GM12878 (cell line): Measurements from ENCODE around the gene RAPGEF1. TPM values are rescaled to one million over a fixed set of nuclear protein-coding genes. Genes with fewer than 3 reads are reported as not detected.

ENCODE experiments used
- ATAC-seq: fragments of 200-7000 bp; cut with Tn5 transposase; 3 replicates; pipeline ENCODE4 v1.9.1; 2020; ENCODE audit warnings: mild to moderate bottlenecking, moderate library complexity
- BruUV-seq: library from RNA; stranded (reverse); fragments of 400-500 nt; replicated peaks from 2 replicates; lab custom pipeline; 2021; lab: Mats Ljungman, UMichigan
- CTCF ChIA-PET: fragments of 300-600 bp; sonication (Branson Sonifier 250); formaldehyde crosslinking; extraction: SDS; loops from one replicate; lab custom pipeline; 2021; ENCODE audit warnings: inconsistent platforms; lab: Yijun Ruan, JAX
- POLR2A ChIA-PET: fragments of 350-600 bp; formaldehyde crosslinking; extraction: SDS; loops from one replicate; lab custom pipeline; 2021; ENCODE audit warnings: inconsistent platforms; lab: Charles Lee
- RAD21 ChIA-PET: fragments of 300-600 bp; sonication (Branson Sonifier 250); formaldehyde crosslinking; loops from one replicate; lab custom pipeline; 2023; ENCODE audit warnings: antibody characterized with exemption; ENCODE audit not compliant: unreplicated experiment; lab: Charles Lee
- SMC1A ChIA-PET: fragments of 300-600 bp; sonication (Branson Sonifier 250); formaldehyde crosslinking; loops from one replicate; lab custom pipeline; 2023; ENCODE audit not compliant: unreplicated experiment, uncharacterized antibody; lab: Charles Lee
- DNase-seq: peaks from one replicate; pipeline ENCODE4 v3.0.0-alpha.2; 2011; ENCODE audit warnings: low read depth, low spot score
- FAIRE-seq: peaks from 3 replicates; lab custom pipeline; 2011; peaks lifted over from hg19 to GRCh38; lab: Jason Lieb, UNC
- H2AFZ ChIP-seq: 2 replicates; pipeline ENCODE4 v1.6.0; 2011; ENCODE audit warnings: low read depth, low read length, control low read depth; ENCODE audit not compliant: control insufficient read depth
- H3K27ac ChIP-seq: 2 replicates; pipeline ENCODE4 v1.5.1; 2011; ENCODE audit warnings: control low read depth; ENCODE audit not compliant: control insufficient read depth, insufficient read depth
- H3K27me3 ChIP-seq, 2 experiments: replicated peaks in 1 of 2; 2 replicates each; pipeline versions ENCODE4 v1.6.0 to v1.6.1; 2011; ENCODE audit warnings: low read length in 1 of 2; ENCODE audit not compliant: control insufficient read depth in 2 of 2, insufficient read depth in 2 of 2
- H3K36me3 ChIP-seq, 2 experiments: 2 replicates each; pipeline ENCODE4 v1.5.1; 2011; ENCODE audit warnings: low read length in 1 of 2; ENCODE audit not compliant: control insufficient read depth in 2 of 2, insufficient read depth in 2 of 2
- H3K4me1 ChIP-seq: 2 replicates; pipeline ENCODE4 v1.6.1; 2011; ENCODE audit warnings: mild to moderate bottlenecking, low read length, moderate library complexity, mixed read lengths; ENCODE audit not compliant: control insufficient read depth, insufficient read depth
- H3K4me2 ChIP-seq: 2 replicates; pipeline ENCODE4 v1.6.0; 2011; ENCODE audit warnings: control low read depth; ENCODE audit not compliant: control insufficient read depth, insufficient read depth
- H3K4me3 ChIP-seq: fragments of 200-600 bp; sonication (generic); 2 replicates; pipeline ENCODE4 v1.5.1; 2016
- H3K79me2 ChIP-seq: 2 replicates; pipeline ENCODE4 v1.6.0; 2011; ENCODE audit warnings: low read length; ENCODE audit not compliant: control insufficient read depth, insufficient read depth
- H3K9ac ChIP-seq: 2 replicates; pipeline ENCODE4 v1.8.0; 2011; ENCODE audit warnings: low read length, control low read depth, mixed read lengths; ENCODE audit not compliant: control insufficient read depth, insufficient read depth
- H3K9me3 ChIP-seq: replicated peaks from 3 replicates; pipeline ENCODE4 v1.5.1; 2011; ENCODE audit warnings: mild to moderate bottlenecking, low read length; ENCODE audit not compliant: control insufficient read depth, insufficient read depth
- H4K20me1 ChIP-seq: 2 replicates; pipeline ENCODE4 v1.6.0; 2011; ENCODE audit not compliant: control insufficient read depth, insufficient read depth
- CBFB ChIP-seq: IDR thresholded peaks from 2 replicates; pipeline ENCODE4 v1.6.1; 2016; ENCODE audit warnings: antibody characterized with exemption, low read depth
- EED ChIP-seq: sonication (generic); IDR thresholded peaks from 2 replicates; pipeline ENCODE4 v1.6.1; 2016; ENCODE audit warnings: antibody characterized with exemption, low read depth
- LARP7 ChIP-seq: fragments of 450-650 bp; IDR thresholded peaks from 2 replicates; pipeline ENCODE4 v1.6.1; 2017; ENCODE audit warnings: mild to moderate bottlenecking
- POLR2AphosphoS2 ChIP-seq: IDR thresholded peaks from 2 replicates; pipeline ENCODE4 v1.6.1; 2011; ENCODE audit warnings: low read depth, mild to moderate bottlenecking, low read length, improper control_type of control experiment, moderate library complexity
- RAD21 ChIP-seq: IDR thresholded peaks from 2 replicates; pipeline ENCODE4 v1.6.1; 2011; ENCODE audit warnings: mild to moderate bottlenecking, low read depth, low read length, moderate library complexity; ENCODE audit not compliant: insufficient read depth
- RB1 ChIP-seq: fragments of 450-650 bp; formaldehyde crosslinking; IDR thresholded peaks from 2 replicates; pipeline ENCODE4 v1.6.1; 2017; ENCODE audit warnings: mild to moderate bottlenecking, borderline replicate concordance
- SMC3 ChIP-seq: IDR thresholded peaks from 2 replicates; pipeline ENCODE4 v1.6.1; 2011; ENCODE audit warnings: low read length, improper control_type of control experiment, borderline replicate concordance
- TARDBP ChIP-seq: IDR thresholded peaks from 2 replicates; pipeline ENCODE4 v1.6.1; 2016; ENCODE audit warnings: borderline replicate concordance
- YY1 ChIP-seq: IDR thresholded peaks from 2 replicates; pipeline ENCODE4 v1.6.1; 2011; ENCODE audit warnings: low read depth, mild to moderate bottlenecking, low read length
- WGBS: methylation state at CpG from one replicate; pipeline ENCODE4 v1.1.6; 2016; ENCODE audit warnings: low lambda C conversion rate; ENCODE audit not compliant: insufficient replicate concordance, insufficient coverage; ENCODE audit errors: missing lambda C conversion rate; 5-methylcytosine and 5-hydroxymethylcytosine counted together
- in situ Hi-C: fragments of 300-500 bp; cut with MboI; formaldehyde crosslinking; loops from 9 replicates; pipeline ENCODE4 v1.14.3; 2018; ENCODE audit warnings: mixed read lengths
- intact Hi-C: fragments of 100-400 bp; cut with micrococcal nuclease; formaldehyde crosslinking; loops from one replicate; pipeline ENCODE4 v1.14.2; 2022; ENCODE audit not compliant: unreplicated experiment
- polyA plus RNA-seq, 11 experiments: library from polyadenylated mRNA; depleted of rRNA in 4 of 11; unstranded in 6 of 11; stranded (reverse) in 5 of 11; fragments of >200 nt; fragmentation: Nextera tagmentation in 4 of 11; fragmentation: Illumina TruSeq in 1 of 11; extraction: Ambion mirVana in 4 of 11; extraction: Trizol in 1 of 11; gene quantifications; 1 replicate in 1 of 11; 2 replicates in 10 of 11; pipeline versions ENCODE4 v1.2.1 to v1.2.3, GENCODE V29; 2011 to 2016; ENCODE audit warnings: inconsistent platforms in 2 of 11, missing spikeins in 2 of 11, low read depth in 1 of 11
- total RNA-seq, 4 experiments: library from RNA; depleted of rRNA in 3 of 4; stranded (reverse); fragments of >200 nt in 3 of 4; fragmentation: Illumina TruSeq in 1 of 4; extraction: Trizol in 1 of 4; gene quantifications; 2 replicates each; pipeline versions ENCODE4 v1.2.1 to v1.2.3, GENCODE V29; 2013 to 2021
- TF ChIP-seq, protein P1 (sequence below), 3 experiments: IDR thresholded peaks in 2 of 3; conservative IDR thresholded peaks in 1 of 3; 2 replicates each; pipeline ENCODE4 v1.5.1; 2011; ENCODE audit warnings: low read depth in 3 of 3, low read length in 3 of 3, mild to moderate bottlenecking in 3 of 3, control low read depth in 2 of 3, moderate library complexity in 2 of 3, inconsistent platforms in 1 of 3, mixed read lengths in 1 of 3; ENCODE audit not compliant: control insufficient read depth in 2 of 3, insufficient read depth in 1 of 3; ENCODE audit errors: extremely low read depth in 1 of 3
- TF ChIP-seq, protein P2 (sequence below): fragments of 450-650 bp; IDR thresholded peaks from 2 replicates; pipeline ENCODE4 v1.6.1; 2017; ENCODE audit warnings: mild to moderate bottlenecking

RAPGEF1 gene
- total and polyA plus RNA-seq, 10 of the 15 experiments (the other 5 are each of a cell fraction or from before 2014, with no cell fraction given): 0.42 to 113 (median 45.9) TPM

DNA sequence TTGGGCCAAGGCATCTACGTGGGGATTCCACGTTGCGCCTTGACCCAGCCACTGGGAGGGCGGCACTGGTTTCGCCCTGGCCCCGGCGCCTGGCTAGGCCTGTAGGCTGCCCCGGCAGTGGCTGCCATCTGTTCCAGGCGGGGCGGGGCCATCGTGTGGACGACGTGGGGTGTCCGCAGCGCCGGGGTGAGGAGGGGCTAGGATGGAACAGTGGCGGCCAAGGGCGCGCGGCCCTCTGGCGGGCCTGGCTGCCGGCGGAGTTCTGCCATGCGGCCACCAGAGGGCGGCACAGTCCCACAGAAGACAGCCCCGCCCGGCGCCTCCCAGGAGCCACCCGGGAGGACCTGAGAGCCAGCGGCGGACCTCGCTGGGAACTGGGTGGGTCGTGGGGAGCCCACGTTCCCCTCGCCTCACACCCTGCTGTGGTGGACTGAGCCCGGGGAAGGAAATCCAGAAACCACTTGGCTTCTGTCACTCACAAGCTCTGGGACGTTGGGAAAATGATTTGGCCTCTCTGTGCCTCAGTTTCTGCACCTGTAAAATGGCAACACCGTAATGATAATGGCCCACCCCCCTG lies 22.6 kb upstream of the RAPGEF1 start:
- DNase-seq (no peak), ATAC-seq (peak; percentile 98), FAIRE-seq (no peak)
- Histone ChIP-seq H3K4me1 (no peaks in the 10 kb centered on the region), H3K27me3 (no peaks in the 10 kb centered on the region; a peak in 1 of 4 replicates), H3K36me3 (no peaks in the 10 kb centered on the region), H4K20me1 (no peaks in the 10 kb centered on the region), H3K79me2 (no peaks in the 10 kb centered on the region), H3K27ac (no peak overlapping the region), H2AFZ (no peak overlapping the region), H3K4me2 (no peak overlapping the region), H3K4me3 (no peak overlapping the region), H3K9me3 (no peaks in the 10 kb centered on the region), H3K9ac (no peak overlapping the region)
- RAD21 ChIA-PET: interaction anchor here (0.8 to 1.7 kb wide), 4 partner anchors 394 to 491 kb away, joined by 3 to 20 read pairs (median 3); no protein-coding TSS in a partner anchor
- in situ Hi-C loops (loop anchor here (5.0 kb wide), 1 partner anchor 490 kb away; no protein-coding TSS in a partner anchor), intact Hi-C loops (loop anchor here (1.0 to 2.0 kb wide), 3 partner anchors 404 to 490 kb away; no protein-coding TSS in a partner anchor)
- TF ChIP-seq RB1 (peak; percentile 53; the same call in 1 of the 2 replicates), RAD21 (peak; percentile 74), YY1 (peak; percentile 64; the same call in 1 of the 2 replicates), POLR2AphosphoS2 (no peak), LARP7 (peak; percentile 35; the same call in 1 of the 2 replicates), TARDBP (no peak), EED (no peak), SMC3 (peak; percentile 84), CBFB (no peak)
- TF ChIP-seq, protein P1, sequence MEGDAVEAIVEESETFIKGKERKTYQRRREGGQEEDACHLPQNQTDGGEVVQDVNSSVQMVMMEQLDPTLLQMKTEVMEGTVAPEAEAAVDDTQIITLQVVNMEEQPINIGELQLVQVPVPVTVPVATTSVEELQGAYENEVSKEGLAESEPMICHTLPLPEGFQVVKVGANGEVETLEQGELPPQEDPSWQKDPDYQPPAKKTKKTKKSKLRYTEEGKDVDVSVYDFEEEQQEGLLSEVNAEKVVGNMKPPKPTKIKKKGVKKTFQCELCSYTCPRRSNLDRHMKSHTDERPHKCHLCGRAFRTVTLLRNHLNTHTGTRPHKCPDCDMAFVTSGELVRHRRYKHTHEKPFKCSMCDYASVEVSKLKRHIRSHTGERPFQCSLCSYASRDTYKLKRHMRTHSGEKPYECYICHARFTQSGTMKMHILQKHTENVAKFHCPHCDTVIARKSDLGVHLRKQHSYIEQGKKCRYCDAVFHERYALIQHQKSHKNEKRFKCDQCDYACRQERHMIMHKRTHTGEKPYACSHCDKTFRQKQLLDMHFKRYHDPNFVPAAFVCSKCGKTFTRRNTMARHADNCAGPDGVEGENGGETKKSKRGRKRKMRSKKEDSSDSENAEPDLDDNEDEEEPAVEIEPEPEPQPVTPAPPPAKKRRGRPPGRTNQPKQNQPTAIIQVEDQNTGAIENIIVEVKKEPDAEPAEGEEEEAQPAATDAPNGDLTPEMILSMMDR (IDR thresholded peaks at IDR 0.05 in 2 of 3, conservative IDR thresholded peaks at IDR 0.05 in 1 of 3; ENCODE audit: control insufficient read depth in 2 of 3, extremely low read depth in 1 of 3, insufficient read depth in 1 of 3, low read depth in 3 of 3, low read length in 3 of 3): peak; percentile 63 to 88 (median 87)
- TF ChIP-seq, protein P2, sequence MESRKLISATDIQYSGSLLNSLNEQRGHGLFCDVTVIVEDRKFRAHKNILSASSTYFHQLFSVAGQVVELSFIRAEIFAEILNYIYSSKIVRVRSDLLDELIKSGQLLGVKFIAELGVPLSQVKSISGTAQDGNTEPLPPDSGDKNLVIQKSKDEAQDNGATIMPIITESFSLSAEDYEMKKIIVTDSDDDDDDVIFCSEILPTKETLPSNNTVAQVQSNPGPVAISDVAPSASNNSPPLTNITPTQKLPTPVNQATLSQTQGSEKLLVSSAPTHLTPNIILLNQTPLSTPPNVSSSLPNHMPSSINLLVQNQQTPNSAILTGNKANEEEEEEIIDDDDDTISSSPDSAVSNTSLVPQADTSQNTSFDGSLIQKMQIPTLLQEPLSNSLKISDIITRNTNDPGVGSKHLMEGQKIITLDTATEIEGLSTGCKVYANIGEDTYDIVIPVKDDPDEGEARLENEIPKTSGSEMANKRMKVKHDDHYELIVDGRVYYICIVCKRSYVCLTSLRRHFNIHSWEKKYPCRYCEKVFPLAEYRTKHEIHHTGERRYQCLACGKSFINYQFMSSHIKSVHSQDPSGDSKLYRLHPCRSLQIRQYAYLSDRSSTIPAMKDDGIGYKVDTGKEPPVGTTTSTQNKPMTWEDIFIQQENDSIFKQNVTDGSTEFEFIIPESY: 0 out of 2 replicates have a peak, but pooled peaks have one; percentile 31
- no TSS peak for BruUV-seq
- SMC1A ChIA-PET: interaction anchor here (0.7 to 0.9 kb wide), 2 partner anchors 474 to 491 kb away, joined by 4 read pairs; no protein-coding TSS in a partner anchor
- WGBS: 13% methylated on average over 38 of the region's 38 CpGs
- CTCF ChIA-PET: interaction anchor here (0.6 to 3.3 kb wide), 17 partner anchors 9 to 813 kb away, joined by 3 to 18 read pairs (median 4); no protein-coding TSS in a partner anchor
- POLR2A ChIA-PET: no interaction called here
